ENCODE data around the gene PARN.

DNA sequence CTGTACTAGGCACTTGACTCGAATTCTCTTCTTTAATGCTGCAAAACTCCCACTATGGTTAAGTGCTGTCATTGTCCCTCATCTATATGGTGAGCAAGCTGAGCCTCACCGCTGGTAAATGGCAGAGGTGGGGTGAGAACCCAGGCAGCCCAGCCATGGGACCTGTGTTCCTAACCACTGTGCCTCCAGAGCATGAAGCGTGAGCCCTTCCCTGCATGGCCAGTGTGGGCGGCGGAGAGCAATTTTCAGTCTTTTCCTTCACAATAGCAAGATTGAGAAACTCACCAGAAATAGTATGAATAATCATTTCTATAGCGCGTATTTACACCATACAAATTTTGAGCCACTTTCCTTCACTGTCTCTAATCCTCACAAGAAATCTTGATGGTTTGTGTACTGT is 11.9 kb upstream of the PARN start:
- TF ChIP-seq ZNF331 (CRISPR knock-in tag; IDR thresholded peaks at IDR 0.05; ENCODE audit: low read depth), result no peak
- no peak for TF ChIP-seq EZH2 (IDR thresholded peaks at IDR 0.05; ENCODE audit: low read depth, unreplicated experiment)
- TF ChIP-seq, protein P1, sequence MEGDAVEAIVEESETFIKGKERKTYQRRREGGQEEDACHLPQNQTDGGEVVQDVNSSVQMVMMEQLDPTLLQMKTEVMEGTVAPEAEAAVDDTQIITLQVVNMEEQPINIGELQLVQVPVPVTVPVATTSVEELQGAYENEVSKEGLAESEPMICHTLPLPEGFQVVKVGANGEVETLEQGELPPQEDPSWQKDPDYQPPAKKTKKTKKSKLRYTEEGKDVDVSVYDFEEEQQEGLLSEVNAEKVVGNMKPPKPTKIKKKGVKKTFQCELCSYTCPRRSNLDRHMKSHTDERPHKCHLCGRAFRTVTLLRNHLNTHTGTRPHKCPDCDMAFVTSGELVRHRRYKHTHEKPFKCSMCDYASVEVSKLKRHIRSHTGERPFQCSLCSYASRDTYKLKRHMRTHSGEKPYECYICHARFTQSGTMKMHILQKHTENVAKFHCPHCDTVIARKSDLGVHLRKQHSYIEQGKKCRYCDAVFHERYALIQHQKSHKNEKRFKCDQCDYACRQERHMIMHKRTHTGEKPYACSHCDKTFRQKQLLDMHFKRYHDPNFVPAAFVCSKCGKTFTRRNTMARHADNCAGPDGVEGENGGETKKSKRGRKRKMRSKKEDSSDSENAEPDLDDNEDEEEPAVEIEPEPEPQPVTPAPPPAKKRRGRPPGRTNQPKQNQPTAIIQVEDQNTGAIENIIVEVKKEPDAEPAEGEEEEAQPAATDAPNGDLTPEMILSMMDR (conservative IDR thresholded peaks at IDR 0.05; ENCODE audit: low read depth in 2 of 2), result 0 out of 4 replicates have a peak, but pooled peaks of 1 of the 2 experiments have one; percentile 17
- no peak for TF ChIP-seq POLR2AphosphoS5 (IDR thresholded peaks at IDR 0.05; ENCODE audit: low read depth)
- TF ChIP-seq NANOG (IDR thresholded peaks at IDR 0.05; ENCODE audit: borderline replicate concordance), result no peak
- TF ChIP-seq CREB1 (CRISPR knock-in tag; IDR thresholded peaks at IDR 0.05; ENCODE audit: low read depth), result no peak
- no peak for TF ChIP-seq JUNB (IDR thresholded peaks at IDR 0.05; ENCODE audit: unreplicated experiment)
- TF ChIP-seq EZH2phosphoT487 (IDR thresholded peaks at IDR 0.05; ENCODE audit: unreplicated experiment), result no peak
- TF ChIP-seq, protein P2, sequence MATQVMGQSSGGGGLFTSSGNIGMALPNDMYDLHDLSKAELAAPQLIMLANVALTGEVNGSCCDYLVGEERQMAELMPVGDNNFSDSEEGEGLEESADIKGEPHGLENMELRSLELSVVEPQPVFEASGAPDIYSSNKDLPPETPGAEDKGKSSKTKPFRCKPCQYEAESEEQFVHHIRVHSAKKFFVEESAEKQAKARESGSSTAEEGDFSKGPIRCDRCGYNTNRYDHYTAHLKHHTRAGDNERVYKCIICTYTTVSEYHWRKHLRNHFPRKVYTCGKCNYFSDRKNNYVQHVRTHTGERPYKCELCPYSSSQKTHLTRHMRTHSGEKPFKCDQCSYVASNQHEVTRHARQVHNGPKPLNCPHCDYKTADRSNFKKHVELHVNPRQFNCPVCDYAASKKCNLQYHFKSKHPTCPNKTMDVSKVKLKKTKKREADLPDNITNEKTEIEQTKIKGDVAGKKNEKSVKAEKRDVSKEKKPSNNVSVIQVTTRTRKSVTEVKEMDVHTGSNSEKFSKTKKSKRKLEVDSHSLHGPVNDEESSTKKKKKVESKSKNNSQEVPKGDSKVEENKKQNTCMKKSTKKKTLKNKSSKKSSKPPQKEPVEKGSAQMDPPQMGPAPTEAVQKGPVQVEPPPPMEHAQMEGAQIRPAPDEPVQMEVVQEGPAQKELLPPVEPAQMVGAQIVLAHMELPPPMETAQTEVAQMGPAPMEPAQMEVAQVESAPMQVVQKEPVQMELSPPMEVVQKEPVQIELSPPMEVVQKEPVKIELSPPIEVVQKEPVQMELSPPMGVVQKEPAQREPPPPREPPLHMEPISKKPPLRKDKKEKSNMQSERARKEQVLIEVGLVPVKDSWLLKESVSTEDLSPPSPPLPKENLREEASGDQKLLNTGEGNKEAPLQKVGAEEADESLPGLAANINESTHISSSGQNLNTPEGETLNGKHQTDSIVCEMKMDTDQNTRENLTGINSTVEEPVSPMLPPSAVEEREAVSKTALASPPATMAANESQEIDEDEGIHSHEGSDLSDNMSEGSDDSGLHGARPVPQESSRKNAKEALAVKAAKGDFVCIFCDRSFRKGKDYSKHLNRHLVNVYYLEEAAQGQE (IDR thresholded peaks at IDR 0.05; ENCODE audit: unreplicated experiment), result no peak
- TF ChIP-seq, protein P3, sequence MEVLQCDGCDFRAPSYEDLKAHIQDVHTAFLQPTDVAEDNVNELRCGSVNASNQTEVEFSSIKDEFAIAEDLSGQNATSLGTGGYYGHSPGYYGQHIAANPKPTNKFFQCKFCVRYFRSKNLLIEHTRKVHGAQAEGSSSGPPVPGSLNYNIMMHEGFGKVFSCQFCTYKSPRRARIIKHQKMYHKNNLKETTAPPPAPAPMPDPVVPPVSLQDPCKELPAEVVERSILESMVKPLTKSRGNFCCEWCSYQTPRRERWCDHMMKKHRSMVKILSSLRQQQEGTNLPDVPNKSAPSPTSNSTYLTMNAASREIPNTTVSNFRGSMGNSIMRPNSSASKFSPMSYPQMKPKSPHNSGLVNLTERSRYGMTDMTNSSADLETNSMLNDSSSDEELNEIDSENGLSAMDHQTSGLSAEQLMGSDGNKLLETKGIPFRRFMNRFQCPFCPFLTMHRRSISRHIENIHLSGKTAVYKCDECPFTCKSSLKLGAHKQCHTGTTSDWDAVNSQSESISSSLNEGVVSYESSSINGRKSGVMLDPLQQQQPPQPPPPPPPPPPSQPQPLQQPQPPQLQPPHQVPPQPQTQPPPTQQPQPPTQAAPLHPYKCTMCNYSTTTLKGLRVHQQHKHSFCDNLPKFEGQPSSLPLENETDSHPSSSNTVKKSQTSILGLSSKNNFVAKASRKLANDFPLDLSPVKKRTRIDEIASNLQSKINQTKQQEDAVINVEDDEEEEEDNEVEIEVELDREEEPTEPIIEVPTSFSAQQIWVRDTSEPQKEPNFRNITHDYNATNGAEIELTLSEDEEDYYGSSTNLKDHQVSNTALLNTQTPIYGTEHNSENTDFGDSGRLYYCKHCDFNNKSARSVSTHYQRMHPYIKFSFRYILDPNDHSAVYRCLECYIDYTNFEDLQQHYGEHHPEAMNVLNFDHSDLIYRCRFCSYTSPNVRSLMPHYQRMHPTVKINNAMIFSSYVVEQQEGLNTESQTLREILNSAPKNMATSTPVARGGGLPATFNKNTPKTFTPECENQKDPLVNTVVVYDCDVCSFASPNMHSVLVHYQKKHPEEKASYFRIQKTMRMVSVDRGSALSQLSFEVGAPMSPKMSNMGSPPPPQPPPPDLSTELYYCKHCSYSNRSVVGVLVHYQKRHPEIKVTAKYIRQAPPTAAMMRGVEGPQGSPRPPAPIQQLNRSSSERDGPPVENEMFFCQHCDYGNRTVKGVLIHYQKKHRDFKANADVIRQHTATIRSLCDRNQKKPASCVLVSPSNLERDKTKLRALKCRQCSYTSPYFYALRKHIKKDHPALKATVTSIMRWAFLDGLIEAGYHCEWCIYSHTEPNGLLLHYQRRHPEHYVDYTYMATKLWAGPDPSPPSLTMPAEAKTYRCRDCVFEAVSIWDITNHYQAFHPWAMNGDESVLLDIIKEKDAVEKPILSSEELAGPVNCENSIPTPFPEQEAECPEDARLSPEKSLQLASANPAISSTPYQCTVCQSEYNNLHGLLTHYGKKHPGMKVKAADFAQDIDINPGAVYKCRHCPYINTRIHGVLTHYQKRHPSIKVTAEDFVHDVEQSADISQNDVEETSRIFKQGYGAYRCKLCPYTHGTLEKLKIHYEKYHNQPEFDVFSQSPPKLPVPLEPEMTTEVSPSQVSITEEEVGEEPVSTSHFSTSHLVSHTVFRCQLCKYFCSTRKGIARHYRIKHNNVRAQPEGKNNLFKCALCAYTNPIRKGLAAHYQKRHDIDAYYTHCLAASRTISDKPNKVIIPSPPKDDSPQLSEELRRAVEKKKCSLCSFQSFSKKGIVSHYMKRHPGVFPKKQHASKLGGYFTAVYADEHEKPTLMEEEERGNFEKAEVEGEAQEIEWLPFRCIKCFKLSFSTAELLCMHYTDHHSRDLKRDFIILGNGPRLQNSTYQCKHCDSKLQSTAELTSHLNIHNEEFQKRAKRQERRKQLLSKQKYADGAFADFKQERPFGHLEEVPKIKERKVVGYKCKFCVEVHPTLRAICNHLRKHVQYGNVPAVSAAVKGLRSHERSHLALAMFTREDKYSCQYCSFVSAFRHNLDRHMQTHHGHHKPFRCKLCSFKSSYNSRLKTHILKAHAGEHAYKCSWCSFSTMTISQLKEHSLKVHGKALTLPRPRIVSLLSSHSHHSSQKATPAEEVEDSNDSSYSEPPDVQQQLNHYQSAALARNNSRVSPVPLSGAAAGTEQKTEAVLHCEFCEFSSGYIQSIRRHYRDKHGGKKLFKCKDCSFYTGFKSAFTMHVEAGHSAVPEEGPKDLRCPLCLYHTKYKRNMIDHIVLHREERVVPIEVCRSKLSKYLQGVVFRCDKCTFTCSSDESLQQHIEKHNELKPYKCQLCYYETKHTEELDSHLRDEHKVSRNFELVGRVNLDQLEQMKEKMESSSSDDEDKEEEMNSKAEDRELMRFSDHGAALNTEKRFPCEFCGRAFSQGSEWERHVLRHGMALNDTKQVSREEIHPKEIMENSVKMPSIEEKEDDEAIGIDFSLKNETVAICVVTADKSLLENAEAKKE (CRISPR knock-in tag; IDR thresholded peaks at IDR 0.05), result no peak

All from GM23338 (cell line).